ELR (cell line): ENCODE measurements around the gene GTF2IRD1.
"Not testable (repeated sequence)": the region's sequence is repeated elsewhere in the genome, so short reads cannot be mapped to it uniquely, and the experiment has no call there.

Source experiments
- DNase-seq: peaks from one replicate; pipeline ENCODE4 v3.0.0-alpha.2; 2015; ENCODE audit warnings: low read depth

GTF2IRD1 gene

GRCh38 chr7:74604326-74605020, 150.8 kb downstream of the GTF2IRD1 start:
- DNase-seq = no peak

GRCh38 chr7:74606101-74606908, 152.6 kb downstream of the GTF2IRD1 start:
- peak; percentile 44 for DNase-seq

DNA sequence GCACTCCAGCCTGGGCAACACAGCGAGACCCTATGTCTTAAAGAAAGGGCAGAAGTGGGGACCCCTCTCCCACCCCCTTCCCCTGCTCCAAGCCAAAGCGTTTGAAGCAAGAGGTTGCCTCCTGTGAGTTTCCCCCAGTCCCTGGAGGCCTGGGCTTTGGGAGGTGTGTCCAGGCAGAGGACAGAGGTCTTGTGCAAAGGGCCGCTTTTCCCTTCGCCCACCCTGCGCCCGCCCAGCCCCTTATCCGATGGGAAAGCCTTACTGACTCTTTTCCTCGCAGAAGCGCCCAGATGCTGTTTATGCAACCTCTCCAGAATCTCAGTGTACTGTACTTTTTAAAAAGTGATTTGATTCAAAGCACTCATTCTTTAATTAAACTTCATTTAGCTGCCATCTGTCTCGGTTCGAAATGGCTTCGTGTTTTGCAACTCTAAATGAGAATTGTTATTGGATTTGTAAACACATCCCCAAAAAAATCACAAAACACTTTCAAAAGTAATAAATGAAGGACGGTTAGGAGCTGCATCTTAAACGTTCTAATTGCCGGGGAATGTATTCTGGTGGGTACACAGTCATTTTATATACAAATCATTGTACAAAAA, 153.3 kb downstream of the GTF2IRD1 start:
- DNase-seq = no peak

DNA sequence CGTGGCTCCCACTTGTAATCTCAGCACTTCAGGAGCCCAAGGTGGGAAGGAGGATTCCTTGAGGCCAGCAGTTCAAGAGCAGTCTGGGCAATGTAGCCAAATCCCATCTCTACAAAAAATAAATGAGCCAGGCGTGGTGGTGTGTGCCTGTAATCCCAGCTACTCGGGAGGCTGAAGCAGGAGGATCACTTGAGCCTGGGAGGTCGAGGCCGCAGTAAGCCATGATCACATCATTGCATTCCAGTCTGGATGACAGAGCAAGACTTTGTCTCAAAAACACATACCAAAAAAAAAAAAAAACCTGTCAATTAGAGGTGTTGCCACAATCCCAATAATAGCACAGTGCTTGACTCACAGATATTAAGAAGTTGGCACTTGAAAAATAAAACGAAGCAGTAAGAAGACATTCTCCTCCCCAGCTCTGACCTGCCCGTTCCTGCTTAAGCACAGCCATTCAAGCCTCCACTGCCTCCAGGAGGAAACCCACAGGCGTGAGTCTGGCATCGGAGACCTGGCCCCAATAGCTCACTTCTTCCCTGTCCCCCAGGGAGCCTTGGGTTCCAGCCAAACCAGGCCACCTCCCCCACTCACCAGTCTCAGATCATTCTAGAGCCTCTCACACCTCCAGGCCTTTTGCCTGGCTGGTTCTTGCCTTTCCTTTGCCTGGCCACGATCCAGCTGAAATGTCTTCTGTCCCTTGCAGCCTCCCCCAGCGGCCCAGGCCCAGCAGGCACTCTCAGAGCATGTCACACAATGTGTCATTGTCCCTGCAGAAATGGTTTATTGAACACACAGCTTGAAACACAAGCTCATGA, 158.5 kb downstream of the GTF2IRD1 start:
- DNase-seq = no peak

DNA sequence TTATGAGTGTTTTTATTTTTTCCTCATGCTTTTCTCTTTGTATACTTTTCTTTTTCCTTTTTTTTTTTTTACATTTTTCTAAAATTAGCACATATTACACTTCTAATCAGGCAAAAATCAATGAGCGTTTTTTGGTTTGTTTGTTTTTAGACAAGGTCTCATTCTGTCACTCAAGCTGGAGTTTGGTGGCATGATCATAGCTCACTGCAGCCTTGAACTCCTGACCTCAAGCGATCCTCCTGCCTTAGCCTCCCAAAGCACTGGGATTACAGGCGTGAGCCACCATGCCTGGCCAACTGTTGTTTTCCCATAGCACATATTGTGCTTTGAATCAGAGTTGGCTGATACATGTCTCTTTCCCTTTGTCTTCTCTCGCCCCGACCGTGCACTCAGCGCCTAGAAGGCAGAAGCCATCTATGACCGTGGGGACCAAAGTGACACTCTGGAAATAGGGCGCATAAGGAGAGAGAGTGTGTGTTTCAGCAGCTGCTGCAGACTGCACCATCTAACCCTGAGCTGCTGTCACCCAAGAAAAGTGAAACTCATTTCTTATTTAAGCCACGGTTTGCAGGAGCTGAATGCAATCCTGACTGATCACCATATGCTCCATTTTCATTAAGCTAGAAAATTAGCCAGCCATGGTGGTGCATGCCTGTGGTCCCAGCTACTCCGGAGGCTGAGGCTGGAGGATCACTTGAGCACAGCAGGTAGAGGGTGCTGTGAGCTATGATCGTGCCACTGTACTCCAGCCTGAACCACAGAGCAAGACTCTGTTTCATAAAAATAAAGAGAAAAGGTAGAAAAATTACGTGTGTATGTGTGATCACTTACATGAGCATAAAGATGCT, 162.5 kb downstream of the GTF2IRD1 start:
- DNase-seq = no peak

GRCh38 chr7:74617180-74617744, 163.6 kb downstream of the GTF2IRD1 start:
- no peak for DNase-seq

DNA sequence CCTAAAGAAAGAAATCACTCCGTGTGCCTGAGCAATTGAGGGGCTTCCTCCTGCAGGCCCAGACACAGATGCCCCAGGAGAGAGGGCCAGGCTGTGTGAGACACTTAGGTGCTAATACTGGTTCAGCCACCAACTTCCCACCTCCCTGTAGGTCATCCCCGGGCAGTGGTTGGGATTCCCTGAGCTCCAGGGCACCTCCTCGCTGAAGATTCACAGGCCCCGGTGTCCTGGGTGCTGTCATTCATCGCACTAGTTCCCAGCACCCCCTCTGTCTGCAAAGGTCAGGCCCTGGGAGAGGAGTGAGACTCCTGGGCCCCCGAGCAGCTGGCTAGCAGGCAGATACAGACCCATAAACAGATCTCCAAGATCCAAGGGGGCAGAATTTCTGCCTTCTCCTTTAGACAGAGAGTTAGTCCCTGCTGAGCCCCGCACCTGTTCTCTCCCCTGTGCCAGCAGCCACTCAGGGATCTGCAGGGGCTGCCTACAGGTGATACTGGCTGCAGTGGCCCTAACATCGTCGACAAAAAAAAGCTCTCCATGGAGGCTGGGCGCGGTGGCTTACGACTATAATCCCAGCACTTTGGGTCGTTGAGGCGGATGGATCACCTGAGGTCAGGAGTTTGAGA, 165.6 kb downstream of the GTF2IRD1 start:
- no peak for DNase-seq

DNA sequence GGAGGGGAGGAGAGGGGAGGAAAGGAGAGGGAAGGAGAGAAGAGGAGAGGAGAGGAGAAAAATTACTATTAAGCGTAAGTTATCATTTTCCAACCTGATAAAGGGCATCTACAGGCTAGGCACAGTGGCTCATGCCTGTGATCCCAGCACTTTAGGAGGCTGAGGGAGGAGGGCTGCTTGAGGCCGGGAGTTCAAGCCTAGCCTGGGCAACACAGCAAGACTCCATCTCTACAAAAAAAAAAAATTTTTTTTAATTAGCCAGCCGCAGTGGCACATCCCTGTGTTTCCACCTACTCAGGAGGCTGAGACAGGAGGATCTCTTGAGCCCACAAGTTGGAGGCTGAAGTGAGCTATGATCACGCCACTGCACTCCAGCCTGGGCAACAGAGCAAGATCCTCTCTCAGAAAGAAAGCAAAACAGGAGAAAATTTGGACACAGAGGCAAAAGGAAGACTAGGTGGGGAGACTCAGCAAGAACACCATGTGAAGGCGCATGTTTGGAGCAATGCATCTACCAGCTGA, 168.6 kb downstream of the GTF2IRD1 start:
- no peak for DNase-seq

DNA sequence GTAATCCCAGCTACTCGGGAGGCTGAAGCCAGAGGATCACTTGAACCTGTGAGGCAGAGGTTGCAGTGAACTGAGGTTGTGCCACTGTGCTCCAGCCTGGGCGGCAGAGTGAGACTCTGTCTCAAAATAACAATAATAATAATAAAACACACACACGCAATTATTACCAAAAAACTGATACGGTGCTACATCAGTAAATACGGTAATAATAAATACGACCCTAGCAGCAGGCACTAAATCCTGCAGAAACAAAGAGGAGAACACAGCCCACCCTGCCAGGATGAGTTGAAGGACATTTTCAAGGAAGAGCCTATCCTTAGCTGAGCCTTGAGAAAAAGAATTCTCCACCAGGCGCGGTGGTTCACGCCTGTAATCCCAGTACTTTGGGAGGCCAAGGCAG, 169.4 kb downstream of the GTF2IRD1 start:
- DNase-seq = no peak

- peak; percentile 58 for DNase-seq
Observed at GRCh38 chr7:74625446-74625845, 171.7 kb downstream of the GTF2IRD1 start.

- DNase-seq = no peak
Observed at GRCh38 chr7:74627661-74628411, 174.1 kb downstream of the GTF2IRD1 start.

DNA sequence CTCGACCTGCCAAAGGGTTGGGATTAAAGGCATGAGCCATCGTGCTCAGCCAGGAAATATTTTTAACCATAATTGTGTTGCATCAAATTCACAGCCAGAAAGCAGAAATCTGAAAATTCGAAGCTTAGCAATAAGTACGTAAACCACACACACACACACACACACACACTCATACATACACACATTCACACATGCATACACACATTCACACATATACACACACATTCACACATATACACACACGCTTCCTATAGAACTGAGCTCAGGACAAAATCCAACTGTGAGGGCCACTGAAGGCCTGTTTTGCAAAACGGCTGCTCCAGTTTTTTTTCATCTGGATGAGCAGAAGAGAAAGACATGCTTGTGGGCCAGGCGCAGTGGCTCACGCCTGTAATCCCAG, 178.8 kb downstream of the GTF2IRD1 start:
- DNase-seq = no peak

DNA sequence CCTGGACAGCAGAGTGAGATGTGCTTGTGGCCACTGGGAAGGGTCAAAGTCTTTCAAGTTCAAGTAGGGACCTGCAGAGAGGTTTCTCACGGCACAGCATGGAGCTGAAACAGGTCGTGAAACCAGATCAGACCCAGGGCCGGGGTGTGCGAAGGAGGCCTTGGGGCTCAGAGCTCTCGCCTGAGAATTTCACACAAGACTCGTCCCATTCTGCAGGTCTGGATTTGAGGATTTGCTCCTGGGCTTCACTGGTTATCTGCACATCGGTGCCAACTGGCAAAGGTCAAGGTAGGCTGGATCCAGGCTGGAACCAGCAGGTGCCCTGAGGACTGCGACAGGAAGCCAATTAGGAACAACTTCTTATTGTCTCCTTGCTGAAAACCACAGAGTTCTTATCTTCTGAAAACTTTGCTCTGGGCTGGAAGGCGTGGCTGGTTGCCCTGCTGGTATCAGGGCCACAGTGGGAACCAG, 179.8 kb downstream of the GTF2IRD1 start:
- DNase-seq = no peak

GRCh38 chr7:74637745-74638144, 184.0 kb downstream of the GTF2IRD1 start:
- DNase-seq = no peak

- DNase-seq = peak; percentile 23
Observed at GRCh38 chr7:74650055-74650454, 196.3 kb downstream of the GTF2IRD1 start.

DNA sequence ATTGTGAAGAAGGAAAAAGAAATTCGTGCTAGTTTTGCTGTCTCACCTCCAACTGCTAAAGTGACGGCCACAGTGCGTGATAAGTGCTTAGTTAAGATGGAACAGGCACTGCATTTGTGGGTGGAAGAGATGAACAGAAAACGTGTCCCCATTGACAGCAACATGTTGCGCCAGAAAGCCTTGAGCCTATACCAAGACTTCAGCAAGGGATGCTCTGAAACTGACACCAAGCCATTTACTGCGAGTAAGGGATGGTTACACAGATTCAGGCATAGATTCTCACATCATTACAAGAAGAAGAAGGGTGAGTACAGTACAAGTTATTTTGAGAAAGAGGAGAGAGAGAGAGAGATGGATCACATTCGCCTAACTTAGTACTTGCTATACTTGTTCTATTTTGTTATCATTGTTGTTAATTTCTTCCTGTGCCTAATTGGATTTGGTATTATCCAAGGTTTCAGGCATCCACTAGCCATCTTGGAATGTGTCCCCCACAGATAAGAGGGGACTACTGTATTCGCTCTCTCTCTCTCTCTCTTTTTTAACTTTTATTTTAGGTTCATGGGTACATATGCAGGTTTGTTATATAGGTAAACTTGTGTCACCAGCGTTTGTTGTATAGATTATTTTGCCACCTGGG, 196.9 kb downstream of the GTF2IRD1 start:
- not testable (repeated sequence) for DNase-seq

DNA sequence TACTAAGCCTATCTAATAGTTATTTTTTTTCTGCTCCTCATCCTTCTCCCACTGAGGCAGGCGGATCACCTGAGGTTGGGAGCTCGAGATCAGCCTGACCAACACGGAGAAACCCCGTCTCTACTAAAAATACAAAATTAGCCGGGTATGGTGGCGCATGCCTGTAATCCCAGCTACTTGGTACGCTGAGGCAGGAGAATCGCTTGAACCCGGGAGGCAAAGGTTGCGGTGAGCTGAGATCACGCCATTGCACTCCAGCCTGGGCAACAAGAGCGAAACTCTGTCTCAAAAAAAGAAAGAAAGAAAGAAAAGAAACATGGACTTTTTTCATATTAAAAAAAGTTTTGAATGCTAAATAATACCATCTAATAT, 197.4 kb downstream of the GTF2IRD1 start:
- DNase-seq = not testable (repeated sequence)
